Measurements from ENCODE around the gene VAV1. TPM values are rescaled to one million over a fixed set of nuclear protein-coding genes. Genes with fewer than 3 reads are reported as not detected.
"Not testable (repeated sequence)": the region's sequence is repeated elsewhere in the genome, so short reads cannot be mapped to it uniquely, and the experiment has no call there.

Gene VAV1
- total RNA-seq, 1 donor from 2014 or later = not detected

GRCh38 chr19:6793411-6793810, 20.9 kb downstream of the VAV1 start:
- no peak overlapping the region for H3K27ac Mint-ChIP-seq (ENCODE audit: unreplicated experiment)
- peaks cover 9% of the 10 kb centered on the region for H3K9me3 Mint-ChIP-seq
- peaks cover 9% of the 10 kb centered on the region for H3K27me3 Mint-ChIP-seq (ENCODE audit: low read depth)
- no peaks in the 10 kb centered on the region for H3K4me1 Mint-ChIP-seq
- H3K36me3 Mint-ChIP-seq (ENCODE audit: low read depth) = peaks cover 6% of the 10 kb centered on the region
- no peak for TF ChIP-seq CTCF (conservative IDR thresholded peaks at IDR 0.05)
- no peak for DNase-seq (ENCODE audit: low read depth, low spot score)
- no peak overlapping the region for H3K4me3 Mint-ChIP-seq

GRCh38 chr19:6793973-6794372, 21.5 kb downstream of the VAV1 start:
- H3K27ac Mint-ChIP-seq (ENCODE audit: unreplicated experiment) = no peak overlapping the region
- no peaks in the 10 kb centered on the region for H3K4me1 Mint-ChIP-seq

GRCh38 chr19:6794686-6795431, 22.4 kb downstream of the VAV1 start:
- Mint-ChIP-seq H3K27me3 (ENCODE audit: low read depth) (peaks cover 9% of the 10 kb centered on the region), H3K27ac (ENCODE audit: unreplicated experiment) (no peak overlapping the region), H3K9me3 (peaks cover 9% of the 10 kb centered on the region), H3K4me1 (no peaks in the 10 kb centered on the region), H3K4me3 (no peak overlapping the region), H3K36me3 (ENCODE audit: low read depth) (peaks cover 6% of the 10 kb centered on the region)
- DNase-seq (ENCODE audit: low read depth, low spot score) = no peak
- TF ChIP-seq CTCF (conservative IDR thresholded peaks at IDR 0.05) = no peak

More at GRCh38 chr19:6793973-6794372, 21.5 kb downstream of the VAV1 start:
- no peak for DNase-seq (ENCODE audit: low read depth, low spot score)
- Mint-ChIP-seq H3K9me3 (peaks cover 9% of the 10 kb centered on the region), H3K36me3 (ENCODE audit: low read depth) (peaks cover 6% of the 10 kb centered on the region), H3K4me3 (no peak overlapping the region), H3K27me3 (ENCODE audit: low read depth) (peaks cover 9% of the 10 kb centered on the region)
- TF ChIP-seq CTCF (conservative IDR thresholded peaks at IDR 0.05) = no peak

- Mint-ChIP-seq H3K9me3 (peaks cover 7% of the 10 kb centered on the region), H3K4me1 (no peaks in the 10 kb centered on the region), H3K4me3 (no peak overlapping the region), H3K27ac (ENCODE audit: unreplicated experiment) (no peak overlapping the region), H3K27me3 (ENCODE audit: low read depth) (peaks cover 9% of the 10 kb centered on the region), H3K36me3 (ENCODE audit: low read depth) (peaks cover 6% of the 10 kb centered on the region)
- DNase-seq (ENCODE audit: low read depth, low spot score) = no peak
- no peak for TF ChIP-seq CTCF (conservative IDR thresholded peaks at IDR 0.05)
Observed at GRCh38 chr19:6796278-6796677, 23.8 kb downstream of the VAV1 start.

GRCh38 chr19:6797646-6798045, 25.1 kb downstream of the VAV1 start:
- DNase-seq (ENCODE audit: low read depth, low spot score) = no peak
- Mint-ChIP-seq H3K27ac (ENCODE audit: unreplicated experiment) (no peak overlapping the region), H3K36me3 (ENCODE audit: low read depth) (no peaks in the 10 kb centered on the region), H3K4me3 (no peak overlapping the region), H3K27me3 (ENCODE audit: low read depth) (peaks cover 16% of the 10 kb centered on the region), H3K4me1 (peaks cover 9% of the 10 kb centered on the region), H3K9me3 (no peaks in the 10 kb centered on the region)
- TF ChIP-seq CTCF (conservative IDR thresholded peaks at IDR 0.05) = no peak

- H3K9me3 Mint-ChIP-seq; H3K4me1 Mint-ChIP-seq; H3K27ac Mint-ChIP-seq (ENCODE audit: unreplicated experiment); H3K36me3 Mint-ChIP-seq (ENCODE audit: low read depth); DNase-seq (ENCODE audit: low read depth, low spot score); H3K4me3 Mint-ChIP-seq: not testable (repeated sequence)
- peaks cover 11% of the 10 kb centered on the region for H3K27me3 Mint-ChIP-seq (ENCODE audit: low read depth)
Observed at GRCh38 chr19:6800160-6800790, 27.8 kb downstream of the VAV1 start.
